ENCODE results near the gene PRR7. TPM values are rescaled to one million over a fixed set of nuclear protein-coding genes. Genes with fewer than 3 reads are reported as not detected.

PRR7 gene
- total and polyA plus RNA-seq, 9 donors: 0.51 to 11.4 (median 2.0) TPM; not detected in 1

- no peaks in the 10 kb centered on the region for H3K4me1 ChIP-seq (ENCODE audit: insufficient read depth)
- H3K36me3 ChIP-seq: no peaks in the 10 kb centered on the region
- no peaks in the 10 kb centered on the region for H3K27me3 ChIP-seq
- H3K27ac ChIP-seq: no peak overlapping the region
- TF ChIP-seq EP300 (IDR thresholded peaks at IDR 0.05): no peak
- no peak for TF ChIP-seq CTCF (IDR thresholded peaks at IDR 0.05)
- TF ChIP-seq POLR2A (IDR thresholded peaks at IDR 0.05): no peak
- intact Hi-C loops (cut with DNase I): no loop called here
- no peaks in the 10 kb centered on the region for H3K9me3 ChIP-seq
- no peak overlapping the region for H3K4me3 ChIP-seq
- 83 to 85% (median 83%) methylated on average over 15 of the region's 15 CpGs for WGBS, 3 donors
- DNase-seq: no peak
Measured at GRCh38 chr5:177487975-177488374, 41.4 kb downstream of the PRR7 start.

GRCh38 chr5:177489119-177489716, 42.6 kb downstream of the PRR7 start:
- DNase-seq: no peak
- WGBS, 3 donors: 73 to 78% (median 74%) methylated on average over 26 of the region's 26 CpGs

GRCh38 chr5:177490311-177490991, 43.8 kb downstream of the PRR7 start:
- intact Hi-C loops (cut with DNase I): loop anchor here in 1 of 4 donors (10.0 kb wide), 1 partner anchor 376 kb away; no protein-coding TSS in a partner anchor
- no peak for TF ChIP-seq CTCF (IDR thresholded peaks at IDR 0.05)
- TF ChIP-seq EP300 (IDR thresholded peaks at IDR 0.05): no peak
- TF ChIP-seq POLR2A (IDR thresholded peaks at IDR 0.05): no peak
- no peaks in the 10 kb centered on the region for H3K27me3 ChIP-seq
- no peak overlapping the region for H3K4me3 ChIP-seq
- H3K9me3 ChIP-seq: no peaks in the 10 kb centered on the region
- peaks cover 8% of the 10 kb centered on the region for H3K4me1 ChIP-seq (ENCODE audit: insufficient read depth)
- DNase-seq: no peak
- WGBS, 3 donors: 76 to 81% (median 78%) methylated on average over 15 of the region's 15 CpGs
- no peaks in the 10 kb centered on the region for H3K36me3 ChIP-seq
- no peak overlapping the region for H3K27ac ChIP-seq

More at GRCh38 chr5:177489119-177489716, 42.6 kb downstream of the PRR7 start:
- H3K4me3 ChIP-seq: no peak overlapping the region
- TF ChIP-seq POLR2A (IDR thresholded peaks at IDR 0.05) (no peak), EP300 (IDR thresholded peaks at IDR 0.05) (no peak), CTCF (IDR thresholded peaks at IDR 0.05) (no peak)
- H3K36me3 ChIP-seq: no peaks in the 10 kb centered on the region
- intact Hi-C loops (cut with DNase I): no loop called here
- H3K27me3 ChIP-seq: no peaks in the 10 kb centered on the region
- H3K9me3 ChIP-seq: no peaks in the 10 kb centered on the region
- no peaks in the 10 kb centered on the region for H3K4me1 ChIP-seq (ENCODE audit: insufficient read depth)
- H3K27ac ChIP-seq: no peak overlapping the region

GRCh38 chr5:177490992-177491391, 44.4 kb downstream of the PRR7 start:
- DNase-seq: no peak
- Histone ChIP-seq H3K9me3 (no peaks in the 10 kb centered on the region), H3K4me3 (no peak overlapping the region), H3K27me3 (no peaks in the 10 kb centered on the region), H3K36me3 (no peaks in the 10 kb centered on the region), H3K4me1 (ENCODE audit: insufficient read depth) (peaks cover 13% of the 10 kb centered on the region), H3K27ac (no peak overlapping the region)
- intact Hi-C loops (cut with DNase I): loop anchor here in 1 of 4 donors (10.0 kb wide), 1 partner anchor 376 kb away; no protein-coding TSS in a partner anchor
- TF ChIP-seq POLR2A (IDR thresholded peaks at IDR 0.05): no peak
- TF ChIP-seq CTCF (IDR thresholded peaks at IDR 0.05): no peak
- TF ChIP-seq EP300 (IDR thresholded peaks at IDR 0.05): no peak
- 84 to 88% (median 87%) methylated on average over 16 of the region's 16 CpGs for WGBS, 3 donors
